ENCODE results near the gene CARD14.

Gene CARD14

GRCh38 chr17:80233202-80233601 lies 63.4 kb downstream of the CARD14 start:
- no peak overlapping the region for H3K4ac ChIP-seq (ENCODE audit: low read depth in 1 of 2, low read length in 2 of 2)
- H3K9ac ChIP-seq (ENCODE audit: low read length), result no peak overlapping the region
- no peaks in the 10 kb centered on the region for H3K27me3 ChIP-seq (ENCODE audit: control insufficient read depth in 1 of 2, insufficient read depth in 1 of 2, low read length in 2 of 2)
- H3K27ac ChIP-seq (ENCODE audit: low read length, poor library complexity, severe bottlenecking), result no peak overlapping the region
- H3K9me3 ChIP-seq (ENCODE audit: control insufficient read depth, low read length), result peaks cover 34% of the 10 kb centered on the region
- H3K4me2 ChIP-seq (ENCODE audit: low read length, poor library complexity, severe bottlenecking), result no peak overlapping the region
- H2AK5ac ChIP-seq (ENCODE audit: low read length, severe bottlenecking), result no peak overlapping the region
- H3K4me1 ChIP-seq (ENCODE audit: control insufficient read depth, insufficient read depth, low read depth, low read length), result no peaks in the 10 kb centered on the region
- H3K36me3 ChIP-seq (ENCODE audit: control insufficient read depth in 1 of 2, insufficient read depth in 2 of 2, low read depth in 1 of 2, low read length in 2 of 2), result peaks cover 55 to 83% of the 10 kb centered on the region in 2 experiments
- H2BK15ac ChIP-seq (ENCODE audit: low read depth, poor library complexity, severe bottlenecking), result no peak overlapping the region
- no peak overlapping the region for H2BK5ac ChIP-seq (ENCODE audit: low read depth, low read length, poor library complexity, severe bottlenecking)
- no peak overlapping the region for H3K14ac ChIP-seq (ENCODE audit: low read length in 2 of 2)
- H4K8ac ChIP-seq (ENCODE audit: low read length), result no peak overlapping the region
- H2BK120ac ChIP-seq (ENCODE audit: low read depth, low read length), result no peak overlapping the region
- H2BK12ac ChIP-seq (ENCODE audit: low read length in 2 of 2), result no peak overlapping the region
- DNase-seq, result no peak
- WGBS, result 94% methylated on average over 2 of the region's 3 CpGs
- H3K79me1 ChIP-seq (replicated peaks; ENCODE audit: low read length, poor library complexity, severe bottlenecking), result peaks cover 8% of the 10 kb centered on the region
- H4K91ac ChIP-seq (ENCODE audit: low read length), result no peak overlapping the region
- H3K18ac ChIP-seq (ENCODE audit: low read depth in 1 of 2, low read length in 2 of 2), result no peak overlapping the region
- no peak overlapping the region for H2AFZ ChIP-seq (ENCODE audit: low read depth, low read length)
- H3K23ac ChIP-seq (ENCODE audit: low read length in 2 of 2), result no peak overlapping the region
- H3K4me3 ChIP-seq (ENCODE audit: insufficient read depth in 1 of 2, low read depth in 1 of 2, low read length in 2 of 2), result no peak overlapping the region

- no peak overlapping the region for H4K8ac ChIP-seq (ENCODE audit: low read length)
- H3K27ac ChIP-seq (ENCODE audit: low read length, poor library complexity, severe bottlenecking), result no peak overlapping the region
- H2BK12ac ChIP-seq (ENCODE audit: low read length in 2 of 2), result no peak overlapping the region
- H3K9me3 ChIP-seq (ENCODE audit: control insufficient read depth, low read length), result peaks cover 27% of the 10 kb centered on the region
- H2AFZ ChIP-seq (ENCODE audit: low read depth, low read length), result no peak overlapping the region
- H3K4me3 ChIP-seq (ENCODE audit: insufficient read depth in 1 of 2, low read depth in 1 of 2, low read length in 2 of 2), result no peak overlapping the region
- no peak overlapping the region for H4K91ac ChIP-seq (ENCODE audit: low read length)
- H3K23ac ChIP-seq (ENCODE audit: low read length in 2 of 2), result no peak overlapping the region
- WGBS, result 87% methylated on average over 17 of the region's 17 CpGs
- no peak for DNase-seq
- no peak overlapping the region for H3K4ac ChIP-seq (ENCODE audit: low read depth in 1 of 2, low read length in 2 of 2)
- no peak overlapping the region for H3K9ac ChIP-seq (ENCODE audit: low read length)
- no peaks in the 10 kb centered on the region for H3K27me3 ChIP-seq (ENCODE audit: control insufficient read depth in 1 of 2, insufficient read depth in 1 of 2, low read length in 2 of 2)
- no peak overlapping the region for H2AK5ac ChIP-seq (ENCODE audit: low read length, severe bottlenecking)
- no peak overlapping the region for H2BK15ac ChIP-seq (ENCODE audit: low read depth, poor library complexity, severe bottlenecking)
- H3K18ac ChIP-seq (ENCODE audit: low read depth in 1 of 2, low read length in 2 of 2), result no peak overlapping the region
- no peak overlapping the region for H3K4me2 ChIP-seq (ENCODE audit: low read length, poor library complexity, severe bottlenecking)
- H3K14ac ChIP-seq (ENCODE audit: low read length in 2 of 2), result no peak overlapping the region
- H3K4me1 ChIP-seq (ENCODE audit: control insufficient read depth, insufficient read depth, low read depth, low read length), result no peaks in the 10 kb centered on the region
- no peak overlapping the region for H2BK5ac ChIP-seq (ENCODE audit: low read depth, low read length, poor library complexity, severe bottlenecking)
- peaks cover 48 to 79% of the 10 kb centered on the region in 2 experiments for H3K36me3 ChIP-seq (ENCODE audit: control insufficient read depth in 1 of 2, insufficient read depth in 2 of 2, low read depth in 1 of 2, low read length in 2 of 2)
- peaks cover 6% of the 10 kb centered on the region for H3K79me1 ChIP-seq (replicated peaks; ENCODE audit: low read length, poor library complexity, severe bottlenecking)
- H2BK120ac ChIP-seq (ENCODE audit: low read depth, low read length), result no peak overlapping the region
These were observed 67.1 kb downstream of the CARD14 start for GRCh38 chr17:80236911-80237310.

- H2AK5ac ChIP-seq (ENCODE audit: low read length, severe bottlenecking), result no peak overlapping the region
- H3K27ac ChIP-seq (ENCODE audit: low read length, poor library complexity, severe bottlenecking), result no peak overlapping the region
- no peak overlapping the region for H2BK15ac ChIP-seq (ENCODE audit: low read depth, poor library complexity, severe bottlenecking)
- DNase-seq, result no peak
- H2BK12ac ChIP-seq (ENCODE audit: low read length in 2 of 2), result no peak overlapping the region
- no peak overlapping the region for H3K4ac ChIP-seq (ENCODE audit: low read depth in 1 of 2, low read length in 2 of 2)
- H3K14ac ChIP-seq (ENCODE audit: low read length in 2 of 2), result no peak overlapping the region
- no peak overlapping the region for H3K4me3 ChIP-seq (ENCODE audit: insufficient read depth in 1 of 2, low read depth in 1 of 2, low read length in 2 of 2)
- no peak overlapping the region for H3K4me2 ChIP-seq (ENCODE audit: low read length, poor library complexity, severe bottlenecking)
- H4K91ac ChIP-seq (ENCODE audit: low read length), result no peak overlapping the region
- no peak overlapping the region for H4K8ac ChIP-seq (ENCODE audit: low read length)
- H3K18ac ChIP-seq (ENCODE audit: low read depth in 1 of 2, low read length in 2 of 2), result no peak overlapping the region
- 94% methylated on average over 8 of the region's 10 CpGs for WGBS
- H3K36me3 ChIP-seq (ENCODE audit: control insufficient read depth in 1 of 2, insufficient read depth in 2 of 2, low read depth in 1 of 2, low read length in 2 of 2), result peaks cover 51 to 78% of the 10 kb centered on the region in 2 experiments
- no peak overlapping the region for H2BK120ac ChIP-seq (ENCODE audit: low read depth, low read length)
- peaks cover 23% of the 10 kb centered on the region for H3K9me3 ChIP-seq (ENCODE audit: control insufficient read depth, low read length)
- H3K79me1 ChIP-seq (replicated peaks; ENCODE audit: low read length, poor library complexity, severe bottlenecking), result peaks cover 6% of the 10 kb centered on the region
- H3K27me3 ChIP-seq (ENCODE audit: control insufficient read depth in 1 of 2, insufficient read depth in 1 of 2, low read length in 2 of 2), result no peaks in the 10 kb centered on the region
- H2AFZ ChIP-seq (ENCODE audit: low read depth, low read length), result no peak overlapping the region
- H2BK5ac ChIP-seq (ENCODE audit: low read depth, low read length, poor library complexity, severe bottlenecking), result no peak overlapping the region
- no peak overlapping the region for H3K23ac ChIP-seq (ENCODE audit: low read length in 2 of 2)
- no peaks in the 10 kb centered on the region for H3K4me1 ChIP-seq (ENCODE audit: control insufficient read depth, insufficient read depth, low read depth, low read length)
- no peak overlapping the region for H3K9ac ChIP-seq (ENCODE audit: low read length)
These were observed 67.6 kb downstream of the CARD14 start for GRCh38 chr17:80237386-80237785.

GRCh38 chr17:80242505-80242904 lies 72.7 kb downstream of the CARD14 start:
- DNase-seq, result no peak
- 84% methylated on average over 14 of the region's 14 CpGs for WGBS
- no peak overlapping the region for H3K23ac ChIP-seq (ENCODE audit: low read length in 2 of 2)
- no peak overlapping the region for H3K4me3 ChIP-seq (ENCODE audit: insufficient read depth in 1 of 2, low read depth in 1 of 2, low read length in 2 of 2)
- H4K8ac ChIP-seq (ENCODE audit: low read length), result no peak overlapping the region
- no peak overlapping the region for H2BK12ac ChIP-seq (ENCODE audit: low read length in 2 of 2)
- no peak overlapping the region for H2AFZ ChIP-seq (ENCODE audit: low read depth, low read length)
- no peak overlapping the region for H2BK120ac ChIP-seq (ENCODE audit: low read depth, low read length)
- H3K4me2 ChIP-seq (ENCODE audit: low read length, poor library complexity, severe bottlenecking), result no peak overlapping the region
- H4K91ac ChIP-seq (ENCODE audit: low read length), result no peak overlapping the region
- H3K9me3 ChIP-seq (ENCODE audit: control insufficient read depth, low read length), result no peaks in the 10 kb centered on the region
- no peaks in the 10 kb centered on the region for H3K79me1 ChIP-seq (replicated peaks; ENCODE audit: low read length, poor library complexity, severe bottlenecking)
- no peak overlapping the region for H3K18ac ChIP-seq (ENCODE audit: low read depth in 1 of 2, low read length in 2 of 2)
- no peak overlapping the region for H2BK15ac ChIP-seq (ENCODE audit: low read depth, poor library complexity, severe bottlenecking)
- H3K36me3 ChIP-seq (ENCODE audit: control insufficient read depth in 1 of 2, insufficient read depth in 2 of 2, low read depth in 1 of 2, low read length in 2 of 2), result peaks cover 63 to 66% of the 10 kb centered on the region in 2 experiments
- no peaks in the 10 kb centered on the region for H3K27me3 ChIP-seq (ENCODE audit: control insufficient read depth in 1 of 2, insufficient read depth in 1 of 2, low read length in 2 of 2)
- H3K27ac ChIP-seq (ENCODE audit: low read length, poor library complexity, severe bottlenecking), result no peak overlapping the region
- H3K9ac ChIP-seq (ENCODE audit: low read length), result no peak overlapping the region
- peaks cover 6% of the 10 kb centered on the region for H3K4me1 ChIP-seq (ENCODE audit: control insufficient read depth, insufficient read depth, low read depth, low read length)
- H3K14ac ChIP-seq (ENCODE audit: low read length in 2 of 2), result no peak overlapping the region
- no peak overlapping the region for H2AK5ac ChIP-seq (ENCODE audit: low read length, severe bottlenecking)
- no peak overlapping the region for H3K4ac ChIP-seq (ENCODE audit: low read depth in 1 of 2, low read length in 2 of 2)
- H2BK5ac ChIP-seq (ENCODE audit: low read depth, low read length, poor library complexity, severe bottlenecking), result no peak overlapping the region
